ENCODE results near the gene DOCK7.
"Not testable (repeated sequence)": the region's sequence is repeated elsewhere in the genome, so short reads cannot be mapped to it uniquely, and the experiment has no call there.

DOCK7 gene

DNA sequence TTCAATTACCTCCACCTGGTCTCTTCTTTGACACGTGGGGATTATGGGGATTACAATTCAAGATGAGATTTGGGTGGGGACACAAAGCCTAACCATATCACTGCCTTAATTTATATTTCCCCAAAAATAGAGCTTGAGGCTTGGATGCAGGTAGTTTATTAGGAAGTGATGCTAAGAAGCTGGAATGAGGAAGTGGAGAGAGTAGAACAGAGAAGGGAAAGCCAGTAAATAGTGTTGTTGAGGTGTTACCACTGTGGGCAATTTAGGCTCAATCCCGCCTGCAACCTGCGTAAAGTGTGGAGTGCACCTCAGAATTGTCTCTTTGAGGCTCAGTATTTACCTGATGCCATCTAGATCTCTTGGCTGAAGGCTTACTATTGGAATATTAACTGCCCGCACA lies 4.9 kb upstream of the DOCK7 start:
- DNase-seq = no peak

DNA sequence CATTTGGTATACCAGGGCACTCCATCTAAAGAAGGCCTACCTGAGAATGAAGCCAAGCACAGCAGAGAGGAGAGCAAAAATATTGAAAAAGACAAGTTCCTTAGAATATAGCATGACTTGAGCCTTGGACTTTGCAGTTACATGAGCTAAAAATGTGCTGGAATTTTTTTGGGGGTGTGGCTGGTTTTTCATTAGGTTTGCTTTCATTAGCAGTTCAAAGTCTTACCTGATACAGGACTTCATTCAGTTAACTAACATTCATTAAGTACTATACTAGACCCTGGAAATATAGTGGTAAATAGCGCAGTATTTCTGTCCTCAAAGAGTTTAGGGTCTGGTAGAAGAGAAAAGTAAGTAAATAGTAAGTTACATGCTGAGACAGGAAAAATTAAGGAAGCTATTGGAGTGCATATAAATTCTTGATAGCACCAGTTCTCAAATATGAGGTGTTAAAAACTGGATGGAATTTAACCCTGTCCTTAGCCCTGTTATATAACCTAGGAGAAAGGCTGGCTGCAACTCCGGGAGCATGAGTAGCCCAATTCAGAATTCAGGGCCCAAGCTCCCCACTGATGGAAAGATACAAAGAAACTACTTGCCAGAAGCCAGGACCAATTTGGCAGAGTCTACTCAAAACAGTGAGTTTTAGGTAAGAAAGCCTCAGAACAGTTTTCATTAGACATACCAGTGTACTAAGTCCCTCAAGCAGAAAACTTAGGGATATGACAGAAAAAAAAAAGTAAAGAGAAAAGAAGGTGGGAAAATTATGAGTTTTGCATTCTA lies 3.1 kb upstream of the DOCK7 start:
- no peak for DNase-seq

DNA sequence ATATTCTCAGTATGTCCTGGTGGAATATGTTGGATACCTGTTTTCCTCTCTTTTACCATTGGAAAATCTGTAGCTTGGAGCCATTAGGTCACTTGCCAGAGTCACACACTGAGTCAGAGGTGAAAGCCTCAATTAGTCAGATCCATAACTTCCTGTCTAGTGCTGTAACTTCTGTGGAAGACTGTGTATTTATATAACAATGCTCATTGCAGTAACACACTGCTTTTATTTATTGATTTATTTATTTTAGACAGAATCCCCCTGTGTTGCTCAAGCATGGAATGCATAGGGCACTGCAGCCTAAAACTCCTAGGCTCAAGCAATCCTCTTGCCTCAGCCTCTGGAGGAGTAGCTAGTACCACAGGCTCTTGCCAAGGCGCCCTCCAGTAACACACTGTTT lies 1.3 kb upstream of the DOCK7 start:
- no peak for DNase-seq

DNA sequence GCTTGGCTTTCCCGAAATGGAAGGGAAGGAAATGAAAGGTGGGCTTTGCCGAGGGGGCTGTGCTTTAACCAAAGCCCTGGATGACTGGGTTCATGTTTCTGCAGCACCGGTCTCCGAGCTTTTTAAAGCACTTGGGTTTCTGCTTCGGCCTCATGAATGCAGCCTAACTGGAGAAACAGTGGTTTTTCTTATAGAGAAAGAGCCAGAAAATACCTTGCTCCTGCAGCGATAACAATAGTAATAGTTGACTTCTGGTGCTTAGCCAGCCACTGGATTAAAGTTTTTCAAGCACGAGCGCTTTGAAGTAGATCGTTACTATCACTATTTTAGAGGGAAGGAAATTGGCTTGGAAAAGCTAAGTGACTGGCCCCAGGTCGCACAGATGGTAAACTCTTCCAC lies 500 bp upstream of the DOCK7 start:
- DNase-seq = no peak

DNA sequence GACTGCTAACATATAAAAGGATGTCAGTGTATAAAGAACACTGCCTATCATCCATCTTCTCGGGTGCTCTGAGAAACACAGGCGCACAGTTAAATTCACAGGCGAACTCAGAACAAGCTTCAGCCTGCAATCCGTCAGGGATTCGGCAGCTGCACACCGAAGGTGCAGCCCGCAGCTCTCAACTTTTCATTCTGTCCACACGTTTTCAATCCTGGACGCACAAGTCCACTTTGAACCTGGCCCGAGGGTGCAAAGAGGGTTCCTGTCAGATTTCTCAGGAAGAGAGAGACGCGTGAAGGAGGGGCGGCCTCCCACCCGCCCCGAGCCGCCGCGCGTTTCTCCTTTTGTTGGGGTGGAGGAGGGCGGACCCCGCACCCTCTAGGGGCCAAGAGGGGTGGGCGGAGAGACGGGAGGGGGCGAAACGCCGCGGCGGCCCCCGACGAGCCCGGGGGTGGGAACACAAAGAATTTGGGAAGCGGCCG lies 724 bp downstream of the DOCK7 start:
- DNase-seq = peak; percentile 47

DNA sequence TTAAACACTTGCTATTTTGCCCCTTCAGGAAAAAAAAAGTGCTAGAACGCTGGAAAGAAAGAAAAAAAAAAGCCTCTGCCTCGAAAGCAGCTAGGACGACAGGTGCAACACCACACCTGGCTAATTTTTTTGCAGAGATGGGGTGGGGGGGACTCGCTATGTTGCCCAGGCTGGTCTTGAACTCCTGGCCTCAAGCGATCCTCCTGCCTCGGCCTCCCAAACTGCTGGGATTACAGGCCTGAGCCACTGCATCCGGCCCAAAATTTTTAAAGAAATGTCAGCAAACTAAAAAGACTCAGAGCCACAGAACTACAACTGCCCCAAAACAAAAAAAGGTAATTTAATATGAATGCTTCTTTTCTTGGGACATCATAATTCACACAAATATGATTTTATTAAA lies 1.4 kb downstream of the DOCK7 start:
- no peak for DNase-seq

DNA sequence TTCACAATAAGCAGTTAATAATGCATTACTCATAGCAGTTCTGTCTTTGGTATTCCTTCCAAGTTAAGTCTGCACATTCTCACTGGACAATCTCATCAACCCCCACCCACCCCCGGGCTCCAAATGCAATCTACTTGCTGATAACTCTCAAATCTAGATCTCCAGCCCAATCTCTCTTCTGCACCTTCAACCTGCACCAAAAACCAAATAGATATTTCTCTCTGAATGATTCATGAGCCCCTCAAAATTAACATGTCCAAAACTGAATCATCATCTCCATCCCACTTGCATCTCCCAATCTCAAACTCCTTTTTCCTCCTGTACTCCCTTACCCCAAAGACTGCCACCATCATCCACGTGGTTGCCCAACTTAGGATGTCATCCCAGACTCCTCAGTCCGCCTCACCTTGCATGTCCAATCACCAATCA lies 2.7 kb downstream of the DOCK7 start:
- no peak for DNase-seq

DNA sequence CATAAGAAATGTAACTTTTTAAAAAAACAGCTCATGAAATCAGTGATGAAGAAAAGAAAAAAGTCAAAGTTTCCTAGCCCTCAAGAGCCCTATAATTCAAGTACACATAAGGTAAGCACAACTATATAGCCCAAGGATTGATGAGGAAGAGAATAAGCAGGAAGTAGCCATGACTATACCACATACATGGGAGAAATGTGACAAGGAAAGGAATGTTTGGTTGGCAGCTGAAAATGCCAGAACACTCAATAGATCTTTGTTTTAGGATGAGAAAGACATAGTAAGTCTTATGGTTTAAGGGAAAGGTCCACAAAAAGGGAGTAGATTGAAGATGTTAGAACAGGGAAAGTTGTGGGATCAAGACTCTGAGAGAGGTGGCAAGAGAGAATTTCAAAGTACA lies 5.7 kb downstream of the DOCK7 start:
- DNase-seq = no peak

DNA sequence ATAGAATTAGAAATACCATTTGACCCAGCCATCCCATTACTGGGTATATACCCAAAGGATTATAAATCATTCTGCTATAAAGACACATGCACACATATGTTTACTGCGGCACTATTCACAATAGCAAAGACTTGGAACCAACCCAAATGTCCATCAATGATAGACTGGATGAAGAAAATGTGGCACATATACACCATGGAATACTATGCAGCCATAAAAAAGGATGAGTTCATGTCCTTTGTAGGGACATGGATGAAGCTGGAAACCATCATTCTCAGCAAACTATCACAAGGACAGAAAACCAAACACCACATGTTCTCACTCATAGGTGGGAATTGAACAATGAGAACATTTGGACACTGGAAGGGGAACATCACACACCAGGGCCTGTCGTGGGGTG lies 7.2 kb downstream of the DOCK7 start:
- not testable (repeated sequence) for DNase-seq

DNA sequence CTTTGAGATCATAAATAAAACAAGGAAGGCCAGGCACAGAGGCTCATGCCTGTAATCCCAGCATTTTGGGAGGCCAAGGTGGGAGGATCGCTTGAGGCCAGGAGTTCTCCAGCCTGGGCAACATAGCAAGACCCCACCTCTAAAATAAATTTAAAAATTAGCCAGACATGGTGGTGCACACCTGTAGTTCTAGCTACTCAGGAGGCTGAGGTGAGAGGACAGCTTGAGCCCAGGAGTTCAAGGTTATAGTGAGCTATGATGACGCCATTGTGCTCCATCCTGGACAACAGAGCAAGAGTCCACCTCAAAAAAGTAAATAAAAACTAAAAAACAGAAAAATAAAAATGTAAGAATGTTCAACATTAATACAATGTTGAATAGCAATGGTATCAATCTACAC lies 10.4 kb downstream of the DOCK7 start:
- not testable (repeated sequence) for DNase-seq

DNA sequence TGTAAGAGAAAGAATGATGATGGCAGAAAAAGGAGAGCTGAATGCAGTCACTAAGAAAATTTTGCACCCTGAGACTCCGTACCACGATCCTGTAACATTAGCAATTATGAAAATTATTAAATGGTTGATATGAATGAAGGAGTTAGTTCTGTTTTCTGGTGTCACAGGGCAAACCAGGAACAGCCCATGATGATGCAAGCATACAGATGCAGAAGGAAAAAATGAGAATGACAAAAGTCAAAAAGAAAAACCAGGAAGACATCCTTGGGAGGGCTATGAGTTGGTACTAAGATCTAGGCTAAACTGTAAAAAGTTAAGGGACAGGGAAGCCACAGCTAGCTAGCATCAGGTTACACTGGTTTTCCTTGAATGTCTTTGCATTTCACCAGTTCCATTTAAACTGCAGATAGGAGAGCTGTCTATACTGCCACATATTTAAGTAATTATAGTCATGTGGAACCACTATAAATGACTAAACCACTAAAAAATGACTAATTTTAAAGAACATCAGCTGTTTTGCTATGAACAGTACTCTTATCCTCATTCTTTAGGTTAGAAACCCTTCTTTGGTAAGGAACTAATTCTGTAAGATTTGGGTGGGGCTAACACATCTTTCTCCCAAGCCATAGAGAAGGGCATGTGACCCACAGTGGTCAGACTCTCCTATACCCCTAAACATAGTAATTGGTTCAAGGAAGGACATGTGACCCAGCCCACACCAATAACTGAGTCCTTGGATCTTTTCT lies 11.4 kb downstream of the DOCK7 start:
- DNase-seq = no peak

DNA sequence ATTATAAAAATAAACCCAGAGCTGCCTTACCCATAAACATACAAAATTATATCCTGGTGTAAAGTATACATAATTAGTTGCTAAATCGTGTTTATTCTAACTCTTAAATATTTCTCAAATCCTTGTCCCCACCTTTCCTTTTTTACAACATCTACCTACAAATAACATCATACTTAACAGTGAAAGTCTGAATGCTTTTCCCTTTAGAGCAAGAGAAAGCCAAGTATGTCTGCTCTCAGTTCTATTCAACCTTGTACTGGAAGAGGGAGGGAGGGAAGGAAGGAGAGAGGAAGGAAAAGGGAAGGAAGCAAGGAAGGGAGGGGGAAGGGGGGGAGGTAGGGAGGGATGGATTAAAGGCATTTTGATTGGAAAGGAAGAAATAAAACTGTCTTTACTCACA lies 14.6 kb downstream of the DOCK7 start:
- DNase-seq = no peak

DNA sequence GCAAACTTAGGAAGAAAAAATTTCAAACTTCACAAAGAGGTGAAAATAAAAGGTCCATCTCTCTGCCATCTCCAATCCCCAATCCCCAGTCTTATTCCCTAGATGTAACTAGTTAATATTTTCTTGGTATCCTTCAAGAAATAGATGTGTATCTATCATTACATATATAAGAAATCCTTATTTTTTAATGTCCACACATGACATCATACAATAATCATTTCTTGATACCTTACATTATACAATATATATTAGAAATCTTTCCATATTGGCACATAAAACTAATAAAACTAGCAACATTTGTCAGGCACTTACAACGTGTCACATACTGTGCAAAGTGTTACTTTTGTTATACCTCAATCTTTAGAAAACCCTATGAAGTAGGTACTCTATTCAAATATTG lies 16.2 kb downstream of the DOCK7 start:
- no peak for DNase-seq

DNA sequence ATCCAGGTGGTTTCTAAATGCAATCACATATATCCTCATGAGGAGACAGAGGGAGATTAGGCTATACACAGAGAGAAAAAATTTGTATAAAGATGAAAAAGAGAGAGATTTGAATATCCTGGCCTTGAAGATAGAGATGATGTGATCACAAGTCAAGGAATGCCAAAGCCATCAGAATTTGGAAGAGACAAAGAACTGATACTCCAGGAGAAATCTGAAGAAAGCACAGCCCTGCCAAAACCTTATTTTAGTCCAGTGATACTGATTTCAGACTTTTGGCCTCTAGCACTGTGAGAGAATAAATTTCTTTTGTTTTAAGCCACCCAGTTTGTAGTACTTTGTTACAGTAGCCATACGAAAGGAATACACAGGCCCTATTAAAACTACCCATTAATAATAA lies 33.4 kb downstream of the DOCK7 start:
- DNase-seq = no peak

DNA sequence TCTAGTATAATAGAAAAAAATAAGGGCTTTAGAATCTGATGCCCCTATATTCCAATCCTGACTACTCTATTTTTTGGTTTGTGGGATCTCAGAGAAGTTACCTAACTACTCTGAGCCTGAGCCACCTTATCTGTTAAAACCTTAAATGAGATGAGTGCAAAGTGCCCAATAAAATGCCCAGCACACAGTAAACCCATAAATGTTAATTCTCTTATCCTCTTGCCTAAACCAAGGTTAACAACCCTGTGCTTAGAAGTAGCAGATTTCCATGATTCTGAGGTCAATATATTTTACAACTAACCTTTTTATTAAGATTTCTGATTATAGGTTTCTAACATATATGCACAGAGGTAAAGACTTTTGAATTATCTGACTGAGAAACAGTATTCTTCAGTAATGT lies 35.8 kb downstream of the DOCK7 start:
- no peak for DNase-seq

DNA sequence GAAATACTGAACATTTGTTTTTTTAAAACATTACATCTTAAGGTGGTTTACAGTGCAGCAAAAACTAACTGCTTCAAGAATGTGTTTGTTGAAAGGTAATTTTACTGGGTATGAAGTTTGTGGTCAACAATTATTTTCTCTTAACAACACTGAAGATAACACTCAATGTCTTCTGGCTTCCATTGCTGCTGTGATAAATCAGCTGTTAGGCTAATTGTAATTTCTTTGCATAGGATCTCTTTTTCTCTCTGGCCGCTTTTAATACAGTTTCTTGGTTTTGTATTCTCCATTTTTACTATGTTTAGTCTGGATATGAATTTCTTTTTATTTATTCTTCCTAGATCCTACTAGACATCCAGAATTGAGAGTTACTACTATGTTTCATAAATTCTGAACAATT lies 44.9 kb downstream of the DOCK7 start:
- DNase-seq = no peak

DNA sequence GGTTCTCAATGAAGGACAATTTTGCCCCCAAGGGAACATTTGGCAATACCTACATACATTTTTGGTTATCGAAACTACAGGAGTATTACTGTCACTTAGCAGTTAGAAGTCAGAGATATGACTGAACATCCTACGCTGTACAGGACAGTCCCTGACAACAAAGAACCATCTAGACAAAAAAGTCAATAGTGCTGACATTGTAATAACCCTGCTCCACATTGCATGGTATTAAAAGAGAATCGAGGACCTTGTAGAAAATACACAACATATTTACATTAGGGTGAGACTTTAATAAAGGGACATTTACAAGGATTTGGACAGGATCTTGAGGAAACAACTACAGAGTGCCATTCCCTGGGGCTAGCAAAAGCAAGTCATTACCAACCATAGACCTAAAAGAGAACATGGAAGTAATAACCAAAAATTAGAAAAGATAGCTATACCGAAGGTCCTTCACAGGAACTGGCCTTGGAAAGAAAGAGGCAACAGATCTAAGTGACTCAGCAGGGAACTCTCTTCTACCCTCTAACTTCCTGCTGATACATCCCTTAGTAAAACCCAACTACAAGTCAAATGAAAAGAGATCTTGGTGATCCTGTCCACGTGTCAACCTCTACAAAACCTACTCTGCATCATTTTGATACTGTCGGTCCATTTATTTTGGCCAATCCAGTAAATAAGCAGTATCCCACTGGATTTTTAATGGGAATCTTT lies 50.6 kb downstream of the DOCK7 start:
- no peak for DNase-seq

DNA sequence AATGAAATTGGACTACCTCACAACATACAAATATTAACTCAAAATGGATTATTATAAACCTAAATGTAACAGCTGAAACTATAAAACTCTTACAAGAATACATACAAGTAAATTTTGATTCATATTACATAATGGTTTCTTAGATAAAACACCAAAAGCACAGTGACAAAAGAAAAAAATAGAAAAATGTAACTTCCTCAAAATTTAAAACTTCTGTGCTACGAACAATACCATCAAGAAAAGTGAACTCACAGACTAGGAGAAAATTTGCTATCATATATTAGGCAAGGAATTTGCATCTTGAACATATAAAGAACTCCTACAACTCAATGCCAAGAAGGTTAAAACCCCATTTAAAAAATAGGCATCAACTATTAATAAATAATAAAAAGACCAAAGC lies 59.7 kb downstream of the DOCK7 start:
- DNase-seq = no peak

DNA sequence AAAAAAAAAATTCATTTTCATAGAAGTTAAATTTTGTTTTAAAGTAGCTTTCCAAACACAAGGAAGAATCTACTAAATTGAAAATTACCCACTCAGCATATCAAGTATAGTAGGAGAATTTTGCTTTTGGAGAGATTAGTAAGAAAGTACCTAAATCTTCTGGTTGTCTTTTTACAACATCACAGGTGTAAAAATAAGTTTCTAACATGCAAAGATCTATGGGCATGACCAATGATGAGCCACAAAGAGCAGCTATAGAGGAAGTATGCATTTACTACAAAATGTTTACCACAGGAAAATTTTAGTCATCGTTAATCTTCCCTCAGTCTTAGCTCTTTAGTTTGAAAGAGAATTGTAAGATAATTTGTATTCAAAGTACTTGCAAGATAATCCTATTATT lies 62.8 kb downstream of the DOCK7 start:
- no peak for DNase-seq

DNA sequence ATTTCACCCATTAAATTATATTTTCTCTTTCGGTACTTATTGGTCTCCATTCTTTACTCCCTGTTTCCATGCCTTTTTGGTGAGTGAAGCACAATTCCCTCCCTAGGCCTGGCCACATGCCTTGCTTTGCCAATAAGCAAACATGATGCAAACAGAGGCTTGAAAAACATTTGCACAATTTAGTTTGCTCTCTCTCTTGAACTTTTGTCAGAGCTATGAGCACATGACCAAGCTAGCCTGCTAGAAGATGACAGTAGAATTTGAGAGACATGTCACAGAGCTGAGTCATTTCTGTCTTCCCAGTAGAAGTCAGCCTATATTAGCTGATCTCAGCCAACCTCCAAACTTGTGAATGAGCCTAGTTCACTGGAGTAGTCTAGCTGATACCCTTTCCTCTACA lies 66.3 kb downstream of the DOCK7 start:
- peak; percentile 26 for DNase-seq

DNA sequence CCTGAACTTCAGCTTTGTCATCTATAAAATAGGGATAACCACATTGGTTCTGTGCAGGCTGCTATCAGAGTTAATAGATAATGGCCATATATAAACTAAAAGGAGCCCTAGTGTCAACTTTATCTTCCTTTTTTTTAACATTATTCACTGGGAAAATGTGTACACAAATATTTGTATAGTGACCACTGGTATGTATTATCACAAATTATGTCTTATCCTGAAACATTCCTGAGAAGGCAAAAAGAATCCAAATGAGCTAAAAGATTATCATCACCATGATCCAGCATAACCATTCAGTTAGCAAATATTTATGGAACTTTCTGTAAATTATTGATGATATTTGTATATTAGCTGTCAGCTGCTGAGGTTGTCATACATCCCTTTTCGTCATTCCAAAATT lies 74.3 kb downstream of the DOCK7 start:
- no peak for DNase-seq

DNA sequence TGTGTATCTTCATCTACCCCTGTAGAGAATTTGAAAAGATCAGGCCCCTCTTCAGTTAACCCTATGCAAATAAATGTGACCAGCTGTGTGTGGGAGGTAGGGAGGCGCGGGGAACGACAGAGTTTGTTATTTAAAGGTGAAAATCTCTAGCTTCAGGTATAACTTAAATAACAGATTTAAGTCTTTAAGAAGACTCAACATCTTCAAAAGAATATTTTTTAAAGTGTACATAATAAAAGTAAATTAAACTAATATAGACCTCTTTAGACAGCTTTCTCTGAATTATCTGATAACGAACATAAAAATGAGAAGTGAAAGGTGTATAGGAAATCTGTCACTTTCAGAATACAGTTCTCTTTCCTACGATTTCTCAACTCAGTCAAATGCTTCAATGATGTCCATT lies 74.9 kb downstream of the DOCK7 start:
- no peak for DNase-seq

DNA sequence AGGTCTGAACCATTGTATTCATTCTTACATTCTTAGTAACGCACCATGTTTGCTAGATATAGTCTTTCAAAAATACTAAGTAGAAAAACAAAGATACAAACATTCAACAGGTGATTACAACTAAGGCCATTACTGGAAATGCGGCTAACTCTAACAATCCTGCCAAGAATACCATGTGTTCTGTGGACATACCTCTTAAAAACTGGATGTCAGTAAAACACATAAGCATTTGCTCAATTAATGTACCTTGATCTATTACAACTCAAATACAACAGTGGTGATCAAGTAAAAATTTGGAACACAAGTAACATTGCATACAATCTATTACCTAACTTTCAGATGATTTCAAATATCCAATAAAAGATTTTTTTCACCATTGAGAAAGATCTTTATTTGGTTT lies 75.4 kb downstream of the DOCK7 start:
- DNase-seq = no peak

DNA sequence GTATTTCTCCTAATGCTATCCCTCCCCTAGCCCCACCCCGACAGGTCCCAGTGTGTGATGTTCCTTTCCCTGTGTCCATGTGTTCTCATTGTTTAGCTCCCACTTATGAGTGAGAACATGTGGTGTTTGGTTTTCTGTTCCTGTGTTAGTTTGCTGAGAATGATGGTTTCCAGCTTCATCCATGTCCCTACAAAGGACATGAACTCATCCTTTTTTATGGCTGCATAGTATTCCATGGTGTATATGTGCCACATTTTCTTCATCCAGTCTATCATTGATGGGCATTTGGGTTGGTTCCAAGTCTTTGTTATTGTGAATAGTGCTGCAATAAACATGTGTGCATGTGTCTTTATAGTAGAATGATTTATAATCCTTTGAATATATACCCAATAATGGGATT lies 77.6 kb downstream of the DOCK7 start:
- not testable (repeated sequence) for DNase-seq
